NCI-H526 (cell line): ENCODE measurements around the gene DVL3.

ENCODE experiments used
- DNase-seq, 2 experiments: peaks; one replicate each; lab custom pipeline; 2025; lab: John Stamatoyannopoulos, UW

DVL3 gene

GRCh38 chr3:184176377-184177330, 21.5 kb downstream of the DVL3 start:
- peak in 1 of 2 experiments; percentile 23 for DNase-seq

GRCh38 chr3:184177331-184177731, 22.2 kb downstream of the DVL3 start:
- DNase-seq: no peak

GRCh38 chr3:184177767-184178306, 22.7 kb downstream of the DVL3 start:
- DNase-seq: no peak

- no peak for DNase-seq
These were observed 23.5 kb downstream of the DVL3 start for GRCh38 chr3:184178521-184179138.

GRCh38 chr3:184180165-184180564, 25.0 kb downstream of the DVL3 start:
- DNase-seq: no peak

GRCh38 chr3:184181596-184181995, 26.4 kb downstream of the DVL3 start:
- DNase-seq: no peak

- no peak for DNase-seq
These were observed 28.5 kb downstream of the DVL3 start for GRCh38 chr3:184183679-184184078.

GRCh38 chr3:184184546-184185230, 29.5 kb downstream of the DVL3 start:
- DNase-seq: no peak

- DNase-seq: peak; percentile 96 to 100
These were observed 30.4 kb downstream of the DVL3 start for GRCh38 chr3:184185461-184186183.

GRCh38 chr3:184186184-184186901, 31.2 kb downstream of the DVL3 start, which contains the start of gene ABCF3:
ABCF3 (plus strand) TSS chr3:184186199; CDS start chr3:184186208, 9 bp downstream.
- no peak for DNase-seq

- no peak for DNase-seq
These were observed 31.7 kb downstream of the DVL3 start for GRCh38 chr3:184186902-184187207.

GRCh38 chr3:184188080-184188479, 32.9 kb downstream of the DVL3 start:
- peak; percentile 13 to 58 for DNase-seq

GRCh38 chr3:184189421-184189820, 34.2 kb downstream of the DVL3 start:
- DNase-seq: no peak

- no peak for DNase-seq
These were observed 37.7 kb downstream of the DVL3 start for GRCh38 chr3:184192889-184193288.

GRCh38 chr3:184193991-184194539, 38.9 kb downstream of the DVL3 start:
- DNase-seq: no peak

GRCh38 chr3:184196536-184196935, 41.4 kb downstream of the DVL3 start:
- no peak for DNase-seq

GRCh38 chr3:184198509-184198908, 43.3 kb downstream of the DVL3 start:
- DNase-seq: no peak

GRCh38 chr3:184200825-184201224, 45.6 kb downstream of the DVL3 start:
- no peak for DNase-seq

GRCh38 chr3:184203526-184203925, 48.3 kb downstream of the DVL3 start:
- DNase-seq: no peak

- DNase-seq: no peak
These were observed 54.2 kb downstream of the DVL3 start for GRCh38 chr3:184209146-184209923.
